NCI-H524 (cell line): ENCODE data around the gene BATF.

Experiments used
- DNase-seq, 2 experiments: peaks; one replicate each; lab custom pipeline; 2025; lab: John Stamatoyannopoulos, UW

BATF gene

DNA sequence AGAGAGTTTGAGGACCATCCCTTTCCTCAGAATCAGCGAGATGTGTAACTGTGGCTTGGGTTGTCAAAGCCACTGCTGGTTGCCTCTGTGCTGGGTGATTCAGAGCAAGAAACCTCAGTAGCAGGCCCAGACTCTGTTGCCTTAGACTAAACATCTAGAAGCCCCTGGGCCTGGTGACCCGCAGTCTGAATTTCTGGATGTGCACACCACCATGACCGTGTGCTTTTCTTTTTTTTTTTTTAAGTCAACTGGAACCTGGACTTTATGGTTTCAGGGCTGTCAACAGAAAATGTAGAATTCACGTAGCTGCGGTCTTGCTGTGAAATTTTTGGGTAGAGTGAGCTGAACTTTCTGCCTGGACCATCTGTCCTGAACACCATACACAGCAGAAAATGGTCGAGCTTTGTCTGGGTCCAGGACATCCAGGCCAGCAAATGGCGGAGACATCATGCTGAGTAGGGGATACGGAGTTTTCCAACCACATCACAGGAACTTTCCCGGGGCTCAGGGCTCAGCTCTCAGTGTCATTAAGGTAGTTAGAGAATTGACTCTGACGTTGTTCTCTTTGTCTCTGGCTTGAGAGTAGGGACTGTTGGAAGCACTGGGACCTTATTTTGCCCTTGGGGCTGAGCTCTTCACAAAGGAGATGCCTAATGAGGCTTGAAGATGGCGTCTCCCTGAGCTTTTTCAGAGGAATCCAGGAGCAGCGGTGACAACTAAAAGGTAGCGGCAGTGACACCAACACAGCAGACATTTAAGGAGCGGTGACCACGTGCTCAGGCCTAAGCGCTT is 23.0 kb upstream of the BATF start:
- DNase-seq: no peak

GRCh38 chr14:75501080-75501479 is 21.2 kb upstream of the BATF start:
- DNase-seq: no peak

DNA sequence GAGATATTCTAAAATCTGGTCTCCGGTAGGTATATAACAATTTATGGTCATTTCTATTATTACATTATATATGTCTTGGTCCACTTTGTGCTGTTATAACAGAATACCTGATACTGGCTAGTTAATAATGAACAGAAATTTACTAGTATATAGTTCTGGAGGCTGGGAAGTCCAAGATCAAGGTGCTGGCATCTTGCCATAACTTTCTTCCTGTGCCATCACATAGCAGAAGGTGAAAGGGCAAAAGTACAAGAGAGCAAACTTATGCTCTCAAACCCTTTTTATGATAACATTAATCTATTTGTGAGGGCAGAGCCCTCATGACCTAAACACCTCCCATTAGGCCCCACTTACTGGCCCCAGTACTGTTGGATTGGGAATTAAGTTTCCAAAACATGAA is 17.9 kb upstream of the BATF start:
- DNase-seq: no peak

GRCh38 chr14:75506930-75507329 is 15.3 kb upstream of the BATF start:
- DNase-seq: no peak

DNA sequence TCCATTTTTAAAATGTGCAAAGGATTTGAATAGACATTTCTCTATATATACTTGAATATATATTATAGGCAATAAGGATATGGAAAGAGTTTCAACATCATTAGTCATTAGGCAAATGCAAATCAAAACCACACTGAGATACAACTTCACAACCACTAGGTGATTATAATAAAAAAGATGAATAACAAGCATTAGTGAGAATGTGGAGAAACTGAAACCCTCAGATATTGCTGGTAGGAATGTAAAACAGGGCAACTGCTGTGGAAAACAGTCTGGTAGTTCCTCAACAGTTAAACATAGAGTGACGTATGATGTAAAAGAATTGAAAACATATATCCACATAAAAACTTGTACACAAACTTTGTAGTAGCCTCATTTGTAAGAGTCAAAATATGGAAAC is 11.7 kb upstream of the BATF start:
- no peak for DNase-seq

DNA sequence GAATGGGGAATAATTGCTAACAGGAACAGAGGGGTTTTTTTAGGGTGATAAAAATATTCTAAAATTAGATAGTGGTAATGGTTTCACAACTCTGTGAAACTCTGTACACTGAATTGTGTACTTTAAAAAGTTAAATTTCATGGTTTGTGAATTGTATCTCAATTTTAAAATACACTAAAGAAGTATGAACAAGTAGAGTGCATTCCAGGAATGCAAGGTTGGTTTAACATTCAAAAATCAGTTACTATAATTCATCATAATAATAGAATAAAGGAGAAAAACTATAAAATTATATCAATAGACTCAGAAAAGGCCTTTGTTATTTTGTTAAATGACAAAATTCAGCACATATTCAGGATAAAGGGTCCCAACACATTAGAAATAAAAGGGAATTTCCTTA is 11.1 kb upstream of the BATF start:
- DNase-seq: no peak

DNA sequence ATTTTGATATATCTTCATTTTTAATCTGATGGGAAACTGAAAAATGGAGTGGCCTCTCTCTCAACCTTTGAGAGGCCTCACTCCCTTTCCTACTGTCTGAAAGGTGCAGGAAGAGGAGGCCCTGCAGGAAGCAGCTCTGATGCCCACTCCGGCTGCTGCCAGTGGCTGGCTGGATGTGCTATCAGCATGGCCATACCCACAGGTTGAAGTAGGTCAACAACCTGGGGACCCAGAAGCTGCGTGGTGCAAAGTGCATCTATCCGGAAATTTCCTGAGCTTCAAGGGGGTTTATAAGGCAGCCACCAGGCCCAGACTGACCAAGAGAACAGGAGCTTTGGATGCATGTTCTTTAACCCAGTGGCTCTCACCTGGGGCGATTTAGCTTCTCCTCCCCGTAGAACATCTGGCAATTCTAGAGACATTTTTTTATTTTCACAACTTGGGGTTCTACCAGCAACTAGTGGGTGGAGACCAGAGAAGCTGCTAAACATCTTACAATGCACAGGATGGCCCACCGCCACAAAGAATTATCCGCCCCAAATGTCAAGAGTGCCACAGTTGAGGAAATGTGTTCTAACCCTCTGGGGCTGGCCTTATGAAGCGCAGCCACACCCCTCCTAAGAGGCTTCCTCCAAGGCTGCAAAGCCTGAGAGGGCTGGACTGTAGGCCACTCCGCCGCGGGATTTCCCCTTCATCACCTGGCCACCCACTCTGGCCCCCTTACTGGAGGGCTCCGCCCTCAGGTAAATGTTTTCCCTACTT is 8.2 kb upstream of the BATF start:
- DNase-seq: no peak

GRCh38 chr14:75514673-75515628 is 7.3 kb upstream of the BATF start:
- DNase-seq: no peak

GRCh38 chr14:75515629-75515996 is 6.7 kb upstream of the BATF start:
- DNase-seq: no peak

- DNase-seq: peak in 1 of 2 experiments; percentile 15
Measured at GRCh38 chr14:75518625-75519024, 3.6 kb upstream of the BATF start.

DNA sequence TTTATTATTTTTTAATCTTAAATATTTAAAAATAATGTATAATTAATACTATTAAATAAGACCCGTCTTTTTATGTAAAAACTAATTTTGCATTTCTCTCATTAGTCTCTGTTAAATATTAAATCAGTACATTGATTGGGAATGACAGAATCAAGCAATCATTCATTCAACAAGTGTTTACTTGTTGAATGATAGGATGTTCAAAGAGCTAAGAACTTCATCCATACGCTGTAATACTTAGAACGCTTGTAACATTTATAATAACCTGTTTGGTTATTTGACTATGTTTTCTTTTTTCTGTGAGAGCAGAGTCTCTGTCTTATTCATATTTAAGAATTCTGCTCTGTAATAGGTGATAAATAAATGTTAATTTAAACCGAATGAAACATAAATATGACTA is 2.9 kb upstream of the BATF start:
- DNase-seq: no peak

DNA sequence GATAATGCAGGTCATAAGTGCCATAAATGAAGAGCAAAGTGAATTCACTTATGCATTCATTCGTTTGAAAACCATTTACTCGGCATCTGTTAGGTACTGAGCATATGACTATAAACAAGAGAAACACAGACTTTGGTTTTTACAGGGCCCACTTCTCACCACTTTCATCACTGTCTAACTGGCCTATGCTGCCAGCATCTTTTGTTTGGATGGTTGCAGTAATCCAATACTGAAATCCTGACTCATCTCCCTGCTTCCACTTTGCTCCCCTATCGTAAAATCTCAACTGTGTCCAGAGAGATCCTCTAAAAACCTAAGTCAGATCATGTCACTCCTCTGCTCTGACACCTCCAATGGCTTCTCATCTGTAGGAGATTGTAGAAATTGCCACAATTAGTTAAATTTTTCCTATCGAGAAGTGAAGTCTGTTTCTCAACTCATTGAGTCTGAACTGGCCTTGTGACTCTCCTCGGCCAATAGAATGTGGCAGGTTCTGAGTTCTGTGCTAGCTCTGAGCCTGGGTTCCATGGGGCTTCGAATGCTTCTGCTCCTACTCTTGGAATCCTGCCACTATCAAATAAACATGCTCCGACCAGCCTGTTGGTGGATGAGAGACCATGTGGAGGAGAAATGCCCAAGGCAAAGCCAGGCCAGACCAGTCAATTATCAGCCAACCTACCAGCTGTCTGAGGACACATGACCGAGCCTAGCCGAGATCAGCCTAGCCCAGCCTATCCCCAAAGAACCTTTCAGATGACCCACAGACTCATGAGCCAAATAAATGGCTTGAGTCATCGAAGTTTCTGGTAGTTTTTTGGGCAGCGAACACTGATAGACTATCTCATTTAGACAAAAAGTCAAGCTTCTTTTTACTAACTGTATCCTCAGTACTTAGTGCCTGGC is 2.2 kb upstream of the BATF start:
- DNase-seq: no peak

DNA sequence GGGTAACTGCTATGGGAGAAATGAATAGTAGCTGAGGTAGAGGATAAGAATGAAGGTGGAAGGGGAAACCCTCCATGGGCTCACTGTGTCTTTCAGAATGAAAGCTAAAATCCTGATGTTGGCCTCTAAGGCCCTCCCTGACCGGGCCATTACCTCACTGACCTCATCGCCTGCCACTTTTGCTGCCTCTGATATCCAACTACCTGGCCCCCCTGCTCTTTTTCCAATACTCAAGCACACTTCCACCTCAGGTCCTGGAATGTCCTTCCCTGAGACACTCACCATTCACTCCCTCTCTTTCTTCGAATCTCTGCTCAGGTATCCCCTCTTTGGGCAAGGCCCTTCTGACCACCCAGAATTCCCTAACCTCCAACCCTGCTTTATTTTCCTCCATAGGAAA is 1.4 kb upstream of the BATF start:
- no peak for DNase-seq

DNA sequence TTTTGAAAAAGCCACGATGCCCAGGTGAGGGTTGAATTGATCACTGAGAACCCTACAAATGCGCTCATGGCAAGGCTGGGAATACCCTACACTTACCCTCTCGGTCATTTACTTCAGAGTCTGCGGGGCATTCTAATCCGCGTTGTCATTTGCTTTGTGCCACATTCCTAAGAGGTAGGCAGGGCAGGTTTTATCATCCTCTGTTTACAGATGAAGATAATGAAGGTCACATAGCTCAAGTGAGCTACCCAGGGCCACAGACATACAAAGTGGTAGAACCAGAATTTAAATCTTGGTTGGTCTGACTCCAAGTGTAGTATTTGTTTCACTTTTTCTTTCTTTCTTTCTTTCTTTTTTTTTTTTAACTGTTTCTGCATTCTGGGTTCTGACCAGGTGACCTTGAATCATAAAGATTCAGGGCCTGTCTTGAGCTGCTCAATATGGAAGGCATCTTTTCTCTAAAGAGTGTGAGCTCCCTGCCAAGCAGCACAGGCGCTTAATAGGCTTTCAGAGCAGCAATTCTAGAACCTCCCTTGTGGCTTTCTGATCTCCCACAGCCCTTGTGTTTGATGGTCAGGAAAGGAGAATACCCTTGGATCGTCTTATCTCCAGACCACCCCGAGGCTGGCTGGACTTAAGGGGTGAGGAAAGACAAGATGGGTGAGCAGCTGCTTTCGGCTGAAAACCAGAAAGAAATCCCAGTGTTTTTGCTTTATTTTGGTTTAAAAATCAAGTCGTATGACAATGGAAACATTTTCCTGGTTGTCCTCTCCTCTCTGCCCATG is 662 bp upstream of the BATF start:
- no peak for DNase-seq

- DNase-seq: no peak
Measured at GRCh38 chr14:75522983-75523318, 682 bp downstream of the BATF start.

DNA sequence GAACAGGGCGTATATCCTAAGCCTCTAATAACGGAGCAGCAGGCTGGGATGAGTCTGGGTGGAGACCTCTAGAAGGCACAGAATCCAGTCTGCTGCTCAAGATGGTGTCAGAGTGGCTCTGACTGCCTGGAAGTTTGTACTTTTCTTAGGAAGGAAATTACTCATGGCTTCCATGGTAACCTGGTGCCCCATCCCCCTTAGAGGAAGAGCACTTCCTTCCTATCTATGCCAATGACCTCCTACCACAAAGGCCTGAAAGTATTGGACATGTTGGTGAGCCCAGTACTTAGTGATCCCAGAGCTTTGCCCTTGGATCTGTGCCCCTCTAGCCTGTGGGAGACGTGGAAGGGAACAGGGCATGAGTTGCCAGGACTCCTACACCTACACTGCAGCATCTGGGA is 1.5 kb downstream of the BATF start:
- no peak for DNase-seq

GRCh38 chr14:75525969-75526368 is 3.7 kb downstream of the BATF start:
- DNase-seq: no peak

DNA sequence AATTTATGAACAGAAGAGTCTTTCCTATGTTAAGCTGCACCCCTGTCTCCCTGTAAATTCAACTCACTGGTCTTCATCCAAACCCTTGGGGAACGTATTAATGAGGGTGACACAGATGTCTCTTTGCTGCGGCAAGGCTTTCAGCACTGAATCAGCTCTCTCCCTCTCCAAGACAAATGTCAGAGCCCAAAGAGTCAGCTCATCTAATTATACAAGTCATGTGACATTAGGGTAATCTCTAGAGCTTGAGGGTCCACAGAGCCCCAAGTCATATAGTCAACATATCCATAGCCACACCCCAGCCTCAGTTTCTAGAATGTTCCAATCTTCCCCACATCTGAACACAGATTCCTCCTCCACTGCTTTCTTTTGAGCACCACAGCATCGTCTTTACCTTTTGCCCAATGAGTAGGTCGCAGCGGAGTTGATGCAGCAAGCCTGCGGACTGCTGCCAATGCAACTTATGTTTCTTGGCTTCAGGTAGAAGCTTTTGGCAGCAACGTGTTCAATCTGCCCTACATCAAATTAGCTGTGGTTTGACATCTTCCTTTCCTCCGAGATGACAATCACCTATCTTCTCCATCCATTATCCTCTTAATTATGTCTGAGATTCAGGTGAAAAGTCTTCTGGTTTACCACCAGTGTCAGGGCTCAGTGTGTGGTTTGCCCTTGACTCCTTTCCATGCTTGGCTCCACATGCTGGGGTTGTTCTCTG is 5.3 kb downstream of the BATF start:
- peak in 1 of 2 experiments; percentile 13 for DNase-seq

DNA sequence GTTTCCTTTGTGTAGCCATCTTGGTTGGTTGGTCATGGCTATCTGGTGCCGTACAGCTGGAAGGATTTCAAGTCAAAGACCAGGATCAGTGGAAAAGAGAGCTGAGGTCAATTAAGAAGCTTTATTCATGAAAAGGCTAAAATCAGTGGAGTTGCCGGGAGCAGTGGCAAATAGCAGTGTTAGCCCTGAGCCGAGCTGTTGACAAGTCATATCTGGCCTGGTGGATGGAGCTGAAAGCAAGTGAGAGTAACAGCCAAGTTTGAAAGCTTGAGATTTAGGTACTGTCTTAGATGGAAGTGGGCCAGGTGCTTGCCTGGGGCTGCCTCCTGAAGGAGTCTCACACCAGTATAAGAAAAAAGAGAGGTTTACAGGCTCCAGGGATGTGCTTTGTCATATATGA is 9.0 kb downstream of the BATF start:
- DNase-seq: no peak

GRCh38 chr14:75531660-75532317 is 9.5 kb downstream of the BATF start:
- no peak for DNase-seq
